ENCODE data around the gene PSMB7. TPM values are rescaled to one million over a fixed set of nuclear protein-coding genes. Genes with fewer than 3 reads are reported as not detected.

The PSMB7 gene
- total RNA-seq, 1 donor from 2014 or later, result 73.2 TPM

- no peak for ATAC-seq
- no peak for TF ChIP-seq CTCF (IDR thresholded peaks at IDR 0.05)
- no peaks in the 10 kb centered on the region for H3K36me3 ChIP-seq
- peaks cover 25% of the 10 kb centered on the region for H3K27me3 ChIP-seq (ENCODE audit: low read depth)
- H3K9me3 ChIP-seq, result peaks cover 3% of the 10 kb centered on the region
- no peak overlapping the region for H3K4me3 ChIP-seq
- no peak for DNase-seq
- intact Hi-C loops (cut with DNase I), result no loop called here
- H3K27ac ChIP-seq, result no peak overlapping the region
- no peaks in the 10 kb centered on the region for H3K4me1 ChIP-seq
Observed at GRCh38 chr9:124441291-124441690, 26.0 kb upstream of the PSMB7 start.

- no peaks in the 10 kb centered on the region for H3K4me1 ChIP-seq
- intact Hi-C loops (cut with DNase I), result no loop called here
- no peak overlapping the region for H3K4me3 ChIP-seq
- peaks cover 25% of the 10 kb centered on the region for H3K27me3 ChIP-seq (ENCODE audit: low read depth)
- DNase-seq (no peak), ATAC-seq (no peak)
- no peak overlapping the region for H3K27ac ChIP-seq
- H3K9me3 ChIP-seq, result peaks cover 3% of the 10 kb centered on the region
- H3K36me3 ChIP-seq, result no peaks in the 10 kb centered on the region
- no peak for TF ChIP-seq CTCF (IDR thresholded peaks at IDR 0.05)
Observed at GRCh38 chr9:124440786-124441185, 25.5 kb upstream of the PSMB7 start.

GRCh38 chr9:124439686-124440243, 24.5 kb upstream of the PSMB7 start:
- ATAC-seq, result no peak
- peaks cover 25% of the 10 kb centered on the region for H3K27me3 ChIP-seq (ENCODE audit: low read depth)
- no peak overlapping the region for H3K4me3 ChIP-seq
- no peaks in the 10 kb centered on the region for H3K4me1 ChIP-seq
- no peak for DNase-seq
- H3K9me3 ChIP-seq, result peaks cover 3% of the 10 kb centered on the region
- no peak for TF ChIP-seq CTCF (IDR thresholded peaks at IDR 0.05)
- H3K27ac ChIP-seq, result no peak overlapping the region
- H3K36me3 ChIP-seq, result no peaks in the 10 kb centered on the region
- intact Hi-C loops (cut with DNase I), result no loop called here

- no peaks in the 10 kb centered on the region for H3K36me3 ChIP-seq
- intact Hi-C loops (cut with DNase I), result no loop called here
- peaks cover 25% of the 10 kb centered on the region for H3K27me3 ChIP-seq (ENCODE audit: low read depth)
- H3K4me1 ChIP-seq, result no peaks in the 10 kb centered on the region
- peaks cover 3% of the 10 kb centered on the region for H3K9me3 ChIP-seq
- TF ChIP-seq CTCF (IDR thresholded peaks at IDR 0.05), result no peak
- DNase-seq (no peak), ATAC-seq (no peak)
- H3K4me3 ChIP-seq, result no peak overlapping the region
- no peak overlapping the region for H3K27ac ChIP-seq
Observed at GRCh38 chr9:124439086-124439485, 23.8 kb upstream of the PSMB7 start.

- ATAC-seq (no peak), DNase-seq (no peak)
- Histone ChIP-seq H3K36me3 (no peaks in the 10 kb centered on the region), H3K27me3 (ENCODE audit: low read depth) (peaks cover 25% of the 10 kb centered on the region), H3K9me3 (peaks cover 3% of the 10 kb centered on the region), H3K4me3 (no peak overlapping the region), H3K27ac (no peak overlapping the region), H3K4me1 (no peaks in the 10 kb centered on the region)
- TF ChIP-seq CTCF (IDR thresholded peaks at IDR 0.05), result no peak
- intact Hi-C loops (cut with DNase I), result no loop called here
Observed at GRCh38 chr9:124438091-124438490, 22.8 kb upstream of the PSMB7 start.

GRCh38 chr9:124437086-124437485, 21.8 kb upstream of the PSMB7 start:
- Histone ChIP-seq H3K36me3 (no peaks in the 10 kb centered on the region), H3K27ac (no peak overlapping the region), H3K4me3 (no peak overlapping the region), H3K4me1 (no peaks in the 10 kb centered on the region), H3K27me3 (ENCODE audit: low read depth) (peaks cover 25% of the 10 kb centered on the region), H3K9me3 (no peaks in the 10 kb centered on the region)
- intact Hi-C loops (cut with DNase I), result no loop called here
- ATAC-seq, result no peak
- no peak for DNase-seq
- TF ChIP-seq CTCF (IDR thresholded peaks at IDR 0.05), result no peak

All from lower lobe of right lung (tissue), 2 donors.